Right renal pelvis (tissue), 4 donors: ENCODE measurements around the gene EML1. TPM values are rescaled to one million over a fixed set of nuclear protein-coding genes. Genes with fewer than 3 reads are reported as not detected.

Experiments used
- DNase-seq, 4 donors: peaks; one replicate each; pipeline ENCODE4 v3.0.0-alpha.2; 2013; ENCODE audit warnings: low read depth in 4 of 4, low spot score in 3 of 4, missing footprints in 1 of 4
- polyA plus RNA-seq, 4 donors: library from polyadenylated mRNA; unstranded; fragments of 120-200 nt; gene quantifications; one replicate each; pipeline ENCODE4 v1.2.1, GENCODE V29; 2013; ENCODE audit not compliant: insufficient read length in 4 of 4

EML1 gene
- polyA plus RNA-seq, 4 donors = 38.0 to 42.1 (median 39.4) TPM

DNA sequence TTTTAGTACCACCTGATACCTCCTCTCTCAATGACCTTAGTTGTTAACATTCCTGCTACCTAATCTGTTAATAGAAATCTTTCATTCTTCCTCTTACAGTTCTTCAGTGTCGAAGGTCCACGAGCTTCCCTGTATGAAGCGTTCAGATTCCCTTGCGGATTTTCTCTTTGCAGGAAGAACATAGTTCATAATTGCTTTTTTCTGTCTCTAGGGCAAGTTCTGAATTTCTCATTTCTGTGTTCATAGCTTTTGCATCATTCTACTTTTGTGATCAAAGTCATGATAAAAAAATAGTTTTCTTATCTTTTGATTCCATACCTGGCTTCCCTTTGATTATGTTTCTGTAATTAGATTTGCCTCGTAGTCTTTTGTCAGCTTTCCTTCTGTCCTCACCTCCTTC lies 94.9 kb downstream of the EML1 start:
- DNase-seq = no peak

- DNase-seq = no peak
Observed at GRCh38 chr14:99889268-99889667, 96.1 kb downstream of the EML1 start.

- no peak for DNase-seq
Observed at GRCh38 chr14:99891266-99891665, 98.1 kb downstream of the EML1 start.

- DNase-seq = no peak
Observed at GRCh38 chr14:99891900-99892299, 98.7 kb downstream of the EML1 start.

DNA sequence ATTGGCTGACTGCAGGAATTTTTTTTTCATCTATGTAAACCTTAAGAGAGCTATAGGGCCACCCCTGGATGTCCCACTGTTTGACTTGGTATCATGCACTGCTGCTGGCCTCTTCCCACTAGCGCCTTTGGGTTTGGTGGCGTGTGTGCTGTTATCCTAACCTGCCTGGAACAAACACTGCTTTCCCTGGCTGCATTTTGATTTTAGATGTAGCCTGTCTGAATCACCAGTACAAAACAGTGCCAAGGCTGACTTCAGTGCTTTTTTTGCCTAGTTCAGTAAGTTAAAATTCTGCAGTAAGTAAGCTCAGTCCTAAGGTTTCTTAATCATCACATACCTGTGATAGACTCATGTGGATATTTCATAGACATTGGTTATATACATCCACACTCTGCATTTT lies 99.2 kb downstream of the EML1 start:
- no peak for DNase-seq

- no peak for DNase-seq
Observed at GRCh38 chr14:99896361-99896760, 103.1 kb downstream of the EML1 start.

GRCh38 chr14:99899578-99900178 lies 106.5 kb downstream of the EML1 start:
- DNase-seq = no peak

- no peak for DNase-seq
Observed at GRCh38 chr14:99902925-99903324, 109.7 kb downstream of the EML1 start.

- DNase-seq = no peak
Observed at GRCh38 chr14:99904506-99904905, 111.3 kb downstream of the EML1 start.

DNA sequence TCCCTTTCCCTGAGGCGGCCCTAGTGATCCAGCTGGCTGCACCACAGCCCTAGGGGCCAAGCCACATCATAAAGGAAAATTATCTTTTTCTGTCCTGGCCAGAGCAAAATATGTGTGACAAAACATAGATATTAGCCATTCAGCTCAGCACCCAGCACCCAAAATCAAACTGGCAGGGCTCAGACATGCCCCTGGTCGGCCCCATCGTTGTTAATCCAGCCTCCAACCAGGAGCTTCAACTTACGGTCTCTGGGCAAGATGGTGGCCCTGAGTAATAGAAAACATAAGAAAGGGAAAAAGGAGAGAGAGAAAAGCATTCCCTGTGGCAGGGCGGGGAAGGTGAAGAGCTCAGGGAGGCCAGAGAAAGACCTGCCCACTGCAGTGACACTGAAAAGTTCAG lies 111.9 kb downstream of the EML1 start:
- DNase-seq = no peak

DNA sequence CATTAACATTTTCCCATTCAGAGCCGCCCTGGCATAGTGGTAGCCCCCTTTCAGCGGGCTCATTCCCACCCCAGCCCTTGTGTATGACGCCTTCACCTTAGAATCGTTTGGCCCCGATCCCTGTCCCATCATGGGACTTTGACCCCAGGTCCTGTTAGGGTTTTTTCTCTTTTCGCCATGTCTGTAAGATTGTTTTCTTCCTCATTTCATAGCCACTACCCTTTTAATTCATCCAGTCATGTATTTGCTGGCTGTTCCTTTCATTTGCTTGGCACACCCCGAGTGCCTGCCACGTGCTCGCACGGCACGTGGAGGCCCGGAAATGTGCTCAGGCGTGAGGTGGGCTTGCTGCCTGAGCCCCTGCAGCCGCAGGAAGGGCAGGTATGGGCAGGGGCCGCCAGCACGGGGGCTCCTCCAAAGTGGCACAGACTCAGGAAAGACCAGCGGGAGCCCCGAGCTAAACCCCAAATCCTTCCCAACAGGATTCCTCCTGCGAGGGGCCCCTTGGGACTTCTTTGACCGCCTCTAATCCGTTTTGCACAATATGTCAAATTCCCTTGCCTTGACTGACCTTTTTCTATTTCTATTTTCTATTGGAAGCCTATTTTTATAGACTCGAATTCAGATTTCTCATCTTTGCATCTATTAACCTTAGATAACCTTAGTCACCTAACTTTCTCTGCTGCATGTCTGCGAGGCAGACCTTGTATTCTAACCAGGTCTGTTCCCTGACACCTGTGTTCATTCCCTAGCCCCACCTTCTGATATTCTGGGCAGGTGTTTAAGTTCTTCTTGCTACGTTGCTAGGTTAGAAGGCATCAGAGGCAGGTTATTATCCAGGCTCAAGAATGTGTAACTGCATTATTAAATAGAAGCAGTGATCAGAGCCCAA lies 114.8 kb downstream of the EML1 start:
- DNase-seq = no peak

GRCh38 chr14:99908653-99909250 lies 115.5 kb downstream of the EML1 start:
- DNase-seq = no peak

GRCh38 chr14:99909513-99910064 lies 116.4 kb downstream of the EML1 start:
- DNase-seq = no peak

DNA sequence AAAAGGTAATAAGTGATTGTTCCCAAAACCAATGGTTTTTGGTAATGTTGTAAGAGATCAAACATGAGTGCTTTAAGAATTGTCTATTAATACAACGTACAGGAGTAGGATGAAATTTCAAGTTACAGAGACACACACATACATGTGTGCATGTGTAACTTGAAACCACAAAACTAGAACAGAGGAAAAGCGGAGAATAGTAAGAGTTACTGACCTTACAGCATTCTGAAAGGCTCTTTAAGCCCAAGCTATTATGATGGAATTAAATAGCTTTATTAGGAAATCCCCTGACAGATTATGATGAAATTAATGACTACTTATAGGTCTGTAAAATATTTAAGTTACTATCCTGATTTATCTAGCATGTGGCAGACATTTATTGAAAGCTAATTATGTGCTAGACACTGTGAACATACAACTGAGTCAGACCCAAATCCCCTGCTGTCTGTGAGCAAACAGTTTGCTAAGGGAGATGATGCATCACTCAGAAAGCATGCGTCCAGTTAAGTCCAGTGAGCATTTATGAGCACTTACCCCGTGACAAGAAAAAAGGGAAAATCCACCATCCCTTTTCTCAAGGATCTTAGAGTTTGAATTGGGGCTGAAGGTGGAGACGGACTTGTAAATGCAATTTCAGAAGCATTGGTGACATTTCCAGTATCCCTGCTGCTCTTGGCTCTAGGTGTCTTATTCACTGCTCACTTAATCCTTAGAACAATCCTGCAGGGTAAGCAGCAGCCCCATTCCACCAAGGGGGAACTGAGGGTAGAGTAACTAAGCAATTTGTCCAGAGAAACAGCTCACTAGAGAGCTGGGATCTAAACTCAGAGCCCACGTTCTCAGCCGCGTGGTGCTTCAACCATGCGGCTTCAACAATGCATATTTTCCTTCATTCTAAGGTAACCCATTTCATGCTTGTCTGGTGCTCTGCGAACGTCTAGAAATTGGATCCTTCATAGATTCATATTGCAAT lies 117.4 kb downstream of the EML1 start:
- no peak for DNase-seq

DNA sequence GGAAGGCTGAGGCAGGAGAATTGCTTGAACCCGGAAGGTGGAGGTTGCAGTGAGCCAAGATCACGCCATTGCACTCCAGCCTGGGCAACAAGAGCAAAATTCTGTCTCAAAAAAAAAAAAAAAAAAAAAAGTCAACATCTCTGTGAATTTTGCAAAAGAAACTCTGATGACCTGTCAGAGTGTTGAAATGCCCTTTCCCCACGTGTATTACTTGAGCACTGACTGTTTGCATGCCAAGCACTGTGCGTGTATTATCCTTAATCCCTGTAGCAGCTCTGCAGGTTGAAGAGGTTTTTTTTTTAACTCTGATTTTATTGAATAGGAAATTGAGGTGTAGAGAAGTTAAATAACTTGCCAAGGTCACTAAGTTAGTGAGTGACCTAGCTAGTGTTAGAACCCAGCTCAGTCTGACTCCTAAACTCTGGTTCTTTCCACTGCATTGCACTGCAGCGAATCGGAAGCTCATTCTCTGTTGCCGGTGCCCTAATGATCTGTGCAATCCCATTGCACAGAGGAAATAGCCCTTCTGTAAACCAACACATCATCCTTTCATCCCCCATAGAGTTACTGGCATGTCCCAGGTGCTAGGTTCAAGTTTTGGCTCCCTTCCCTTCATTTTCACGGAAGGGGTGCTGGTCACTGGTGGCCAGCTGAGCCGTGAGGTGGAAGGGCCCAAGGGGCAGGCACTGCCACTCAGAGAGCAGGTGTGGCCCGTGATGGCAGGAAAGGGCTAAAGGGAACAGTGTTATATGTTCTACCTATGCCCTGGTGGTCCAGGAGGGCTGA lies 122.3 kb downstream of the EML1 start:
- DNase-seq = no peak

DNA sequence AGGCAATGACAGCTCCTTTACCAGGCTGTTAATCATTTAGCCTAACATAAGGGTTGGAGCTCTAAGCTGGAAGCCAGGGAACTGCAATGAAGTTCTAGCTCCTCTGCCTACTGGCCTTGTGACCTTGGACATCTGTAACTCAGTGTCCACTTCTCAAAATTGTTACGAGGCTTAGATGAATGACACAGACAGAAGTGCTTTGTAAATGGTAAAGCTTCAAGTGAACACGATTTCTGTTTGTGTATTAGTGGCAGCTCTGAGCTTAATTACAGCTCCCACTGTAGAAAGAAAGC lies 122.8 kb downstream of the EML1 start:
- no peak for DNase-seq

DNA sequence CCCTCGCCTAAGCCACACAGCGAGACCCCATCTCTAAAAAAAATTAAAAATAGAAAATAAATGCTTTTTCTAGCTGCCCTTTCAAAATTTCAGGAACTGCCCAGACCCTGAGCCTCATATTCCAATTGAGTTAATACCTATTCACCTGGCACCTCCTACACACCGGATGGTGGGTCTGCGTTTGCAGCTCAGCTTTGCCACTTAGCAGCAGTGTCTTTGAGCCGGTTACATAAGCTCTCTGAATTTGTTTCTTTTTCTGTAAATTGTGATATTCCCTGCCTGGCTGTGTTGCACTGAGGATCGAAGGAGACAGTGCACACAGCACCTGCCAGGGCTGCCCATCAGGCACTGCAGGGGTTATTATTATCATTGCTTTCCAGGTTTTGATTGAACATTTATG lies 125.6 kb downstream of the EML1 start:
- no peak for DNase-seq

DNA sequence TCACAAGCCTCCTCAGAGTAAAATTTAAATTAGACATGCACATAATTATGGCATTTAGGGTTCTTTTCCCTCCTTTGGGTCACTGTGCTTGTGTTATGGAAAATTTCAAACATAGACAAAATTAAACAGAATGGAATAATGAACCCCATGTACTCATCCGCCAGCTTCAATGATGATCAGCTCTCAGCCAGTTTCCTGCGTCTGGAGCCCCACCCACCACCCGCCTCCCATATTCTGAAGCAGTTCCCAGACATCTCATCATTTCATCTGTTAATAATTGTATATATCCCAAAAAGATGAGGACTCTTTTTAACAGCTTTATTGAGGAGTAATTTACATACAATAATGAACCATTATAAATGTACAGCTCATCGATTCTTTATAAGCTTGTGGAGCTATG lies 128.2 kb downstream of the EML1 start:
- DNase-seq = no peak

- DNase-seq = no peak
Observed at GRCh38 chr14:99924379-99924778, 131.2 kb downstream of the EML1 start.

- DNase-seq = no peak
Observed at GRCh38 chr14:99925471-99925870, 132.3 kb downstream of the EML1 start.
